GM20000 (cell line): ENCODE data around the gene SV2A.
"Not testable (repeated sequence)": the region's sequence is repeated elsewhere in the genome, so short reads cannot be mapped to it uniquely, and the experiment has no call there.

ENCODE experiments used
- DNase-seq: peaks from one replicate; pipeline ENCODE4 v3.0.0; 2012; ENCODE audit warnings: low spot score
- TF ChIP-seq, protein P1 (sequence below): IDR thresholded peaks from 2 replicates; pipeline ENCODE4 v1.5.1; 2012; ENCODE audit warnings: mild to moderate bottlenecking, control low read depth; ENCODE audit errors: extremely low read depth, missing control alignments

The SV2A gene

DNA sequence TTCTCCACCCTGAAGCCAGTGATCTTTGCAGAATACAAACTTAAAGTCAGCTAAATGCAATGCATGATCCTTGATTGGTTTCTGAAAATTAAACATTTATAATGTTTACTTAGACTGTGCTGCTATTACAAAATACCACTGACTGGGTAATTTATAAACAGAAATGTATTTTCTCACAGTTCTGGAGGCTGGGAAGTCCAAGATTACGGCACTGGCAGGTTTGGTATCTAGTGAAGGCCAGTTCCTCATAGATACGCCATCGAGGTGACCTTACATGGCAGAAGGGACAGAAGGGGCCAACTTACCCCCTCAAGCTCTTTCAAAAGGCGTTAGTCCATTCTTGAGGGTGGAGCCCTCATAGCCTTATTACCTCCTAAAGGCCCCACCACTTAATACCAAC lies 21.1 kb downstream of the SV2A start:
- no peak for DNase-seq
- TF ChIP-seq, protein P1, sequence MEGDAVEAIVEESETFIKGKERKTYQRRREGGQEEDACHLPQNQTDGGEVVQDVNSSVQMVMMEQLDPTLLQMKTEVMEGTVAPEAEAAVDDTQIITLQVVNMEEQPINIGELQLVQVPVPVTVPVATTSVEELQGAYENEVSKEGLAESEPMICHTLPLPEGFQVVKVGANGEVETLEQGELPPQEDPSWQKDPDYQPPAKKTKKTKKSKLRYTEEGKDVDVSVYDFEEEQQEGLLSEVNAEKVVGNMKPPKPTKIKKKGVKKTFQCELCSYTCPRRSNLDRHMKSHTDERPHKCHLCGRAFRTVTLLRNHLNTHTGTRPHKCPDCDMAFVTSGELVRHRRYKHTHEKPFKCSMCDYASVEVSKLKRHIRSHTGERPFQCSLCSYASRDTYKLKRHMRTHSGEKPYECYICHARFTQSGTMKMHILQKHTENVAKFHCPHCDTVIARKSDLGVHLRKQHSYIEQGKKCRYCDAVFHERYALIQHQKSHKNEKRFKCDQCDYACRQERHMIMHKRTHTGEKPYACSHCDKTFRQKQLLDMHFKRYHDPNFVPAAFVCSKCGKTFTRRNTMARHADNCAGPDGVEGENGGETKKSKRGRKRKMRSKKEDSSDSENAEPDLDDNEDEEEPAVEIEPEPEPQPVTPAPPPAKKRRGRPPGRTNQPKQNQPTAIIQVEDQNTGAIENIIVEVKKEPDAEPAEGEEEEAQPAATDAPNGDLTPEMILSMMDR = no peak

DNA sequence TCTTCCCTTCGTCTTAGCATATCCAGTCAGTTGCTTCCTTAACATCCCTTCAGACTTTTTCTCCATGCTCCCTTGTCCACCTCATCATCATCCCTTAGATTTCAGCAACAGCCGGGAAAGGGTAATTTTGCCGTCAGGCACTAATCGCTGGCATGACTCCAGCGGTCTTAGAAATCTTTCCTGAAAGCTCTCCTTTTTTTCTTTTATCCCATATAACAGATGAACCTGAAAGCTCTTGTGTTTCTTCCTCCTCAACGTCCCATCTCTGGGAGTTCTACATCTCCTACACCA lies 28.7 kb downstream of the SV2A start:
- DNase-seq = no peak

DNA sequence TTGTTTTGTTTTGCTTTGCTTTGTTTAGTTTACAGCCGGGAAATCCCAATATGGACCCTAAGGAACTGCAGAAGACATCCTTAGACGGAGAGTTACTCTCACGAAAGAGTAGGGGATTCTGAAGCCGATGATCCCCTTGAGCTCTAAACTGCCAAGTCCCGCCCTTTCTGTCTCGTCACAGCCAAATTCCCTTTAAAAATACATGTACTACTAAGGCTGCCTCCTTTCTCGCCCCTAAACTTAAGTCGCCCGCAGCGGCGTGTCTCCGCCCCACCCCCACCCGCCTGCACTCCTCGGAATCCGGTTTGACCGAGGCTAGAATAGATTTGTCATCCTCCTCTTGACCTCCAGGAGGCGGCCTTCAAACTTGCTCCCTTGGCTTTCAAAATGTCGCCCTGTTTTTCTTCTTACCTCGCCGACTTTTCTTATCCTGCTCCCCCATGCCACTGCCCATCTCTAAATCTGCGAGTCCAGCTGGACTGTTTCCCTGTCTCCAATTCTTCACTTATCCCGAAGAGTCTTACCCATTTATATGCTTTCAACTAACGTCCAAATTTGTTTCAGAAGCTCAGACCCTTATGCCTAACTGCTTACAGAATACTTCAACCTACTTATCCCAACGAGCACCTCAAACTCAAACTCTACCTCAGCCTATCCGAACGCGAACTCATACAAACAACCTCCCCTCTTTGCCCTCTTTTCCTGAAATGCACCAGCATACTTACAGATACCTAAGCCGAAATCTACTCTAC lies 29.2 kb downstream of the SV2A start:
- TF ChIP-seq, protein P1 = peak; percentile 51
- DNase-seq = peak; percentile 73

More for the DNA sequence above, 28.7 kb downstream of the SV2A start:
- TF ChIP-seq, protein P1 = no peak

DNA sequence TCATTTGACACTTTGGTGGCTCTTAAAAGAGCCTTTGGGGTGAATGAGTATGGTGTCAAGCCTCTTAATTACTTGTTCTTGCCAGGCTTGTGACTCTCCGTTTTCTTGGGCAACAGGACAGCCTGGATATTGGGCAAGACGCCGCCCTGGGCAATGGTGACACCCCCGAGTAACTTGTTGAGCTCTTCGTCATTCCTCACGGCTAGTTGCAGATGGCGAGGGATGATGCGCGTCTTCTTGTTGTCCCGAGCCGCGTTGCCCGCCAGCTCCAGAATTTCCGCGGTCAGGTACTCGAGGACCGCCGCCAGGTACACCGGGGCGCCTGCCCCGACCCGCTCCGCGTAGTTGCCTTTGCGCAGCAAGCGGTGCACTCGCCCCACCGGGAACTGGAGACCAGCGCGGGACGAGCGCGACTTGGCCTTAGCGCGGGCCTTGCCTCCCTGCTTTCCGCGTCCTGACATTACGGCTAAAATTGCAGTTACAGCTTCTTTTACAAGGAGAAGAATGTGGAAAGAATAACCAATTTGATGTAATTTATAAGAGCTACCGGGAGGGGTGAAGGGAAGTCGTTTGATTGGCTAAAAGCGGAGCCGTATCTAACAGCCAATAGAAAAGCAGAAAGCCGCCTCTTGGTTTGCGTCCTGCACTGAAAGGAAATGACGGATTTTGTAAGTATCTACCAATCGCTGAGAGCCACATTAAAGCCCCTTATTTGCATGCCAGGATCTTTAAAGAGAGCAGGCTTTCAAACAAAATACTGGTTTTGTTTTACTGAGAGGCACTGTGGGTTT lies 30.0 kb downstream of the SV2A start:
- peak; percentile 83 for DNase-seq
- TF ChIP-seq, protein P1 = no peak

DNA sequence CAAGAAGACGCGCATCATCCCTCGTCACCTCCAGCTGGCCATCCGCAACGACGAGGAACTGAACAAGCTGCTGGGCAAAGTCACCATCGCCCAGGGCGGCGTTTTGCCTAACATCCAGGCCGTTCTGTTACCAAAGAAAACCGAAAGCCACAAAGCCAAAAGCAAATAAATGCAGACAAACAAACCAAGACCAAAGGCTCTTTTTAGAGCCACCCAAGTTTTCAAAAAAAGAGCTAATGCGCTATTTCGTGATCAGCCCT lies 30.5 kb downstream of the SV2A start:
- DNase-seq = not testable (repeated sequence)

DNA sequence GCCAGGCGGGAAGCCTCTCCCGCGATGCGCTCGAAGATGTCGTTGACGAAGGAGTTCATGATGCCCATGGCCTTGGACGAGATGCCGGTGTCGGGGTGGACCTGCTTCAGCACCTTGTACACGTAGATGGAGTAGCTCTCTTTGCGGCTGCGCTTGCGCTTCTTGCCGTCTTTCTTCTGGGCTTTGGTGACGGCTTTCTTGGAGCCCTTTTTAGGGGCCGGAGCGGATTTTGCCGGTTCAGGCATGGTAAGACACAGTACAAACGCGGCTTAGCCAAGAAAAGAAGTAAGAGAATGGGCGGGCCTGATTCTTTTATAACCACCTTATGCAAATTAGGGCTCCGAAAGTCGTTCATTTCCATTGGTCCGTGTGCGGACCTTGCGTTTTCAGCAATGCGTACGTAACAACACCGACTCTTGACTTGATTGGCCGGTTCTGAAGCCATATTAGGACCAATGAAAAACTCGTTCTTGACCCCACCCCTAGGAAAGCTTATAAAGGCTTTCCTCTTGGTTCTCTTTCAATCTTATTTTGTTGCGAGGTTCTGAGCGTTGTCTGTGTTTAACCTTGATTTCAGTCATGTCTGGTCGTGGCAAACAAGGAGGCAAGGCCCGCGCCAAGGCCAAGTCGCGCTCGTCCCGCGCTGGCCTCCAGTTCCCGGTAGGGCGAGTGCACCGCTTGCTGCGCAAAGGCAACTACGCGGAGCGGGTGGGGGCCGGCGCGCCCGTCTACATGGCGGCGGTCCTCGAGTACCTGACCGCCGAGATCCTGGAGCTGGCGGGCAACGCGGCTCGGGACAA lies 31.0 kb downstream of the SV2A start:
- TF ChIP-seq, protein P1 = no peak
- DNase-seq = peak; percentile 87

DNA sequence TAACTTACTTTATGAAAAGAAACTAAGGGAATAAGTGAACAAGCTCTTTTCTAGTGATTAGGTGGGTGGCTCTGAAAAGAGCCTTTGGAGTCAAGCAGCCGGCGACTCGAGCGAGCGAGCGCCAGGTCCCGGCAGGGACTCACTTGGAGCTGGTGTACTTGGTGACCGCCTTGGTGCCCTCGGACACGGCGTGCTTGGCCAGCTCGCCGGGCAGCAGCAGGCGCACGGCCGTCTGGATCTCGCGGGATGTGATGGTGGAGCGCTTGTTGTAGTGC lies 31.6 kb downstream of the SV2A start:
- DNase-seq = not testable (repeated sequence)

DNA sequence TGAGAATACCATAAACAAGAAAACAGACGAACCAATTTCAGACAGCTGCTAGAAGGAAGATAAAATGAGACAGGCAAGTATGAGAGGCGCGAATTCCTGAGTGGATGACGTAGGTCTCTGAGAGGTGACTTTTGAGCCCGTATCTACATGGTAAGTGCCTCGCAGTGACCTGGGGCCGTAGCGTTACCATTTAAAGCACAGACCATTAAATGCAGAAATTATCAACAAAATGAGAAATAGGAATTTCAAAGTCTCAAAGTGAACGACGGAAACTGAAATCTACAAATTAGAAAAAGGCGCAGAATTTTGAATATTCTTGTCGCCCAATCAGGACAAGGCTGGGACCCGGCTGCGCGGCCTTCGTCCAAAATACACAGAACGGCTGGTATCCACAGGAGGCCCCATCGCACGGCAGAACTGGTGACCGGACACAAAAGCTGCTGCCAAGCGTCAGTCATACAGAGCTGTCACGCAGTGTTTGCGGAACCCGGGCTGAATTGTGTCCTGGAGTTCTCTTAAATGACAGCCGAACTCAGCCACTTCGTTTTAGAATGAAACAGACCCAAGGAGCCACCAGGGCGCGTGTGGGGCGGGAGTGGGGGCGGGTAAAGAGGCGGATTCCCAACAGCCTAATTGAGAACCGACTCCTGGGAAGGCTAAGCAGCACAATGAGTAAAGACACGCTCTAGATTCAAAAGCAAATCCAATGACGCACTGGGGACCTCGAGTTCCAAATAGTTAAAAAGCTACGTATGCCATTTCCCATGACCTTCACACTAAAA lies 32.1 kb downstream of the SV2A start:
- TF ChIP-seq, protein P1 = no peak
- DNase-seq = peak; percentile 53
